ENCODE measurements around the gene CDC14A. TPM values are rescaled to one million over a fixed set of nuclear protein-coding genes. Genes with fewer than 3 reads are reported as not detected.

The CDC14A gene
- polyA plus RNA-seq, 1 of the 3 experiments (the other 2 are of a cell fraction), result 2.2 TPM

- H3K9ac ChIP-seq, result no peak overlapping the region
- no peak for TF ChIP-seq USF2 (IDR thresholded peaks at IDR 0.05; ENCODE audit: borderline replicate concordance, low read depth, low read length)
- TF ChIP-seq YY1 (IDR thresholded peaks at IDR 0.05; ENCODE audit: low read depth), result no peak
- TF ChIP-seq SMC3 (IDR thresholded peaks at IDR 0.05; ENCODE audit: low read depth, low read length), result no peak
- no peak for TF ChIP-seq IRF3 (IDR thresholded peaks at IDR 0.05; ENCODE audit: low read depth, low read length)
- TF ChIP-seq FOXJ3 (CRISPR knock-in tag; IDR thresholded peaks at IDR 0.05), result no peak
- no peak for TF ChIP-seq CTCF (IDR thresholded peaks at IDR 0.05)
- no peak for TF ChIP-seq TAF1 (IDR thresholded peaks at IDR 0.05; ENCODE audit: borderline replicate concordance, low read depth, low read length)
- TF ChIP-seq RXRA (IDR thresholded peaks at IDR 0.05; ENCODE audit: borderline replicate concordance, low read depth), result no peak
- no peak for TF ChIP-seq GATA2 (CRISPR knock-in tag; IDR thresholded peaks at IDR 0.05)
- no peak for TF ChIP-seq SIN3A (IDR thresholded peaks at IDR 0.05; ENCODE audit: borderline replicate concordance, low read depth, low read length)
- no peak for TF ChIP-seq PBX3 (IDR thresholded peaks at IDR 0.05)
- TF ChIP-seq CHD2 (IDR thresholded peaks at IDR 0.05; ENCODE audit: low read length, partially characterized antibody), result no peak
- no peak for TF ChIP-seq RFX5 (IDR thresholded peaks at IDR 0.05; ENCODE audit: low read length)
- no peak for DNase-seq
- no peaks in the 10 kb centered on the region for H3K9me3 ChIP-seq
- H4K20me1 ChIP-seq (ENCODE audit: insufficient read depth), result no peaks in the 10 kb centered on the region
- H3K79me2 ChIP-seq (ENCODE audit: insufficient read depth), result no peaks in the 10 kb centered on the region
- H2AFZ ChIP-seq (ENCODE audit: low read depth), result no peak overlapping the region
- ChIA-PET CTCF (interaction anchor here (1.7 to 4.9 kb wide), 4 partner anchors 15 to 428 kb away, joined by 8 to 16 read pairs (median 11); no protein-coding TSS in a partner anchor), POLR2A (no interaction called here)
- peaks cover 0 to 4% of the 10 kb centered on the region in 2 experiments for H3K36me3 ChIP-seq (replicated peaks in 1 of 2; ENCODE audit: control insufficient read depth in 1 of 2, insufficient read depth in 2 of 2, low read length in 1 of 2)
- no peaks in the 10 kb centered on the region for H3K9me2 ChIP-seq
- H3F3A ChIP-seq (replicated peaks; ENCODE audit: insufficient read depth), result no peaks in the 10 kb centered on the region
- H3K4me2 ChIP-seq, result no peak overlapping the region
- H3K4me3 ChIP-seq (ENCODE audit: low read depth in 2 of 2, low read length in 1 of 2), result no peak overlapping the region
- WGBS (ENCODE audit: low lambda C conversion rate), result 91% methylated on average over 2 of the region's 2 CpGs
- peaks cover 3 to 6% of the 10 kb centered on the region in 2 experiments; a peak in 3 of 4 replicates for H3K4me1 ChIP-seq (ENCODE audit: control insufficient read depth in 1 of 2, insufficient read depth in 2 of 2, low read depth in 1 of 2, low read length in 1 of 2)
- H3K27ac ChIP-seq (ENCODE audit: low read depth in 2 of 2, low read length in 1 of 2), result no peak overlapping the region
- H3K27me3 ChIP-seq (ENCODE audit: insufficient read depth), result no peaks in the 10 kb centered on the region
Measured at GRCh38 chr1:100441146-100441545, 88.8 kb downstream of the CDC14A start.

Measured in SK-N-SH (cell line).